NCI-H524 treated with DMSO at 0.1 percent for 48 hours (cell line): ENCODE results near the gene MLPH.
"Not testable (repeated sequence)": the region's sequence is repeated elsewhere in the genome, so short reads cannot be mapped to it uniquely, and the experiment has no call there.

Experiments used
- DNase-seq: peaks from one replicate; lab custom pipeline; 2025; lab: John Stamatoyannopoulos, UW

Gene MLPH

GRCh38 chr2:237457388-237457941 is 29.6 kb upstream of the MLPH start:
- no peak for DNase-seq

DNA sequence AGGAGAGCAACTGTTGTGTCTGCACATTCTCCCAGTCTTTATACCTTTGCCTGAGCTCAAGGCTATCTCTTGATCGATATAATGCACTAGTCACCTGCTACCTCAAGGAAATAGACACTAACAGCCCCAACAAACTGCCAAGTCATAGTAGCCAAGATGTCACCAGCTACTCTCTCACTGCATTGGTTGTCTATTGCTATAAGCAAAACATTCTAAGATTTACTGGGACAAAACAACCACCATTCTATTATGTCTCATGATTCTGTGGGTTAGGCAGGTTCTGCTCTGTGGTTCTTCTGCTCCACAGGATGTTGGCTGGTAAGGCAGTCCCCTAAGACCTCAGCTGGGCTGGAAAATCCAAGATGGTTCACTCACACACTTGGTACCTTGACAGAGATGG is 28.5 kb upstream of the MLPH start:
- DNase-seq = no peak

- DNase-seq = no peak
Observed at GRCh38 chr2:237459226-237459625, 27.8 kb upstream of the MLPH start.

DNA sequence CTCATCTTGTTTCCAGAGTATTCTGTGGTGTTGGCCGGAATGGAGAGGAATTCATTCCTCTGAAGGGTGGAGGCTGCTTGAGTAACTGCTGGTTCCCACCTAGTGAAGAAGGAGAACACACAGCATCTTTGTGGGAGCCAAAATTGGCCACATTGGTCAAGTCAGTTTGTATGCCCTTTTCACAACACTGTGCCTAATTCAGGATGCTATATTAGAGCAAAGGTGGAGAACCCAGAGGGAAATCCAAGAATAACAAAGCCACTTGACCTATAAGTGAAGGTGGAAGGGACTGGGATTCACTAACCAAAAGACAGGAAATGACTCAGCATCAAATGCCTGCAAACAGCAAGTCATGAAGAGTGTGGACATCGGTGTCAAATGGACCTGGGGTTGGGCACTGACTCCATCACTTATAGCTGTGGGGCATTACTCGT is 27.3 kb upstream of the MLPH start:
- DNase-seq = no peak

DNA sequence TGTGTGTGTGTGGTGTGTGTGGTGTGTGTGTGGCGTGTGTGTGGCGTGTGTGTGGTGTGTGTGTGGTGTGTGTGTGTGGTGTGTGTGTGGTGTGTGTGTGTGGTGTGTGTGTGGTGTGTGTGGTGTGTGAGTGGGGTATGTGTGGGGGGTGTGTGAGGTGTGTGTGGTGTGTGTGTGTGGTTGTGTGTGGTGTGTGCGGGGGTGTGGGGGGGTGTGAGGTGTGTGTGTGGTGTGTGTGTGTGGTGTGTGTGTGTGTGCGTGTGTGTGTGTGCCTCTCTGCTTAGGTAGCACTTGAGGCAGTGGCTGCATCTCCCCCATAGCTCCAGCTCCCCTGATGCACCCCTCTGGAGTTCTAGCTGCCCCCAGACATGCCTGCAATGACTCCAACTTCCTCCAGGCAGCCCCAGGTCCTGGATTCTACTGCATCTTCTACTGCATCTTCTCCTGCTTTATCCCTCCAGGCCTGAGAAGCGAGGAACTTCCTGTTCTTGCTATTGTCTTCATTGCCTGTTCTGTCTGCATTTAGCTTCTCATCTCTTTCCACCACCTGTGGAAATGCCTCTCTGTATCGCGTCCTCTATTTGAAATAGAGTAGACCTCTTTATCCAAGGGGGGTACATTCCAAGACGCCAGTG is 22.2 kb upstream of the MLPH start:
- no peak for DNase-seq

GRCh38 chr2:237465515-237466148 is 21.4 kb upstream of the MLPH start:
- no peak for DNase-seq

DNA sequence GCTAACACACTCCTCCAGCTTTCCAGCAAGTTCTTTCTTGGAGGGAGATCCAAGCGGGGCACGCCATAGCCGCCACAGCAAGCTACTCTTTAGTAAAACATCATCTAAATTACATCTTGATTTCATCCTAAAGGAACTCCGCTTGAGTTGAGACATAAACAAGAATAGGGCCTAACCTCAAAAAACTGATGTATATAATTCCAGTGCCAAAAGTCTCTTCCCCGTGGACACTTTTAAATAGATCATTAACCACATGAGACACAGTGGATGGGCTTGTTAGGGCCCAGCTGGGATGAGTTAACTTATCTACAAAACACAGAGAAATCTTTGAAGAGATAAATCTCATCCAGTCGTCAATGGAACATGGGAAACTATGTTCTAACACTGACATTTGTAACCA is 20.8 kb upstream of the MLPH start:
- no peak for DNase-seq

DNA sequence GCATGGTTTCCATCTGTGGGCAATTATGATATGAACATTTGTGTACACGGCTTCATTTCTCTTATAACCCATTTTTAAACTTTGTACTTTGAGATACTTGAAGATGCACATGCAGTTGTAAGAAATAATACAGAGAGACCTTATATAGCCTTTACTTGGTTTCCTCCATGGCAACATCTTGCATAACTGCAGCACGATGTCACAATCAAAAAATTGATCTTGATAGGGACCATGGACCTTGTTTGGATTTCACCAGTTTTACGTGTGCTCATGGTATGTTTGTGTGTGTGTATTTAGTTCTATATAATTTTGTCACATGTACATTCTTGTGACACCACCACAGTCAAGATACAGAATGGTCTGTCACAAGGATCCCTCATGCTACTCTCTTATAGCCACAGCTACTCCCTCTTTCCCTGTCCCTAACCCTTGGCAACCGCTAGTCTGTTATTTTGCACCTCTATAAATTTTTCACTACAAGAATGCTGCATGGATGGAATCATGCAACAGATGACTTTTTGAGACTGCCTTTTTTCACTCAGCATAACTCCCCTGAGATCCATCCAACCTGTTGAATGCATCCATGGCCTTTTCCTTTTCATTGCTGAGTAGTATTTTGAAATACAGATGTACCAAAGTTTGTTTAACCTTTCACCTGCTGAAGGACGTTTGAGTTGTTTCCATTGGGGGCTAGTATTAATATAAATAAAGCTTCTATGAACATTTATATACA is 19.4 kb upstream of the MLPH start:
- no peak for DNase-seq

- not testable (repeated sequence) for DNase-seq
Observed at GRCh38 chr2:237469410-237469809, 17.6 kb upstream of the MLPH start.

GRCh38 chr2:237469849-237470248 is 17.2 kb upstream of the MLPH start:
- DNase-seq = no peak

DNA sequence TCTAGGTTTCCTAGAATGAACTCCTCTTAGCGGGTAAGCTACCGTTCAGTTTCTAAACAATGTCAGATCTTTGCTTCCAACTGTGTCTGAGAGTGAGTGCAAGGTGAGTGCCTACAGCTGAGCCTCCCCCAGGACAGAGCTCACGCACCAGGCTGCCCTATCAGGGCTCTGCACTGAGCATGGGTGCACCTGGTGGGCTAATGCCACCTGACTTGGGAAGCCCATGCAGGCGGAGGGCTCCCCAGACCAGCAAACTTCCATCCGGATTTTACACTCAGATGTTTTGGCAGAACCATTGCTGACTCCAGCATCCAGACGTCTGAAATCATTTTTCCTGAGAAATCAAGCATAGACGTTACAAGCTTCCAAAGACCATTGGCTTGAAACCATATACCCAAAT is 16.1 kb upstream of the MLPH start:
- no peak for DNase-seq

- DNase-seq = no peak
Observed at GRCh38 chr2:237471438-237472186, 15.4 kb upstream of the MLPH start.

- DNase-seq = no peak
Observed at GRCh38 chr2:237472187-237472712, 14.8 kb upstream of the MLPH start.

- DNase-seq = no peak
Observed at GRCh38 chr2:237472909-237473877, 13.9 kb upstream of the MLPH start.

DNA sequence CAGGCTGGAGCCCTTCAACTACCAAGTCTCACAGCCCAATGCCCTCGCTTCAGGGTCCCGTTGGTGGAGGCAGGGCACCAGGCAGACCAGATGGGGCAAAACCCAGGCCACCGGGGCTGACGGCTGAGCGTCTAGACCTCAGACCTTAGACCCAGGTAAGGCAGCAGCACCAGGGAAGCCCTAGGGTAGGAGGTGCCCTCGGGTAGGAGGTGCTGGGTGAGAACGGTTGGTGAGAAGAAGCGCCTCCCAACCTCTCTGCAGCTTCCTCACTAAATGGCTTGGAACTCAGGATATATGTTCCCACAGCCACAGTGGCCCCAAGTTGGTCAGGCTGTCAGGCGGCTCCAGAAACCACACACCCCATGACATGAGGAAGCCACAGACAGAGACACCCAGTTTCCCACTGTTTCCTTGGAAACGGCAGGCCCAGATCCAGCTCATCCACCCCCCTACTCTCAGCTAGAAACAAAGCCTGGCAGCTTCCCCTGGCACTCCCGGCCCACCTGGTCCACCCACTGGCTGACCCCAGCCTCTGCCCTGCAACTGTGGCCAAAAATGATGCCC is 13.1 kb upstream of the MLPH start:
- DNase-seq = no peak

- no peak for DNase-seq
Observed at GRCh38 chr2:237474442-237474911, 12.6 kb upstream of the MLPH start.

- DNase-seq = no peak
Observed at GRCh38 chr2:237474931-237475703, 11.9 kb upstream of the MLPH start.

- DNase-seq = no peak
Observed at GRCh38 chr2:237475704-237476141, 11.3 kb upstream of the MLPH start.

GRCh38 chr2:237478095-237478494 is 9.0 kb upstream of the MLPH start:
- no peak for DNase-seq

- no peak for DNase-seq
Observed at GRCh38 chr2:237478979-237479378, 8.1 kb upstream of the MLPH start.
